ENCODE measurements around the gene ANKRD39.

ANKRD39 gene

DNA sequence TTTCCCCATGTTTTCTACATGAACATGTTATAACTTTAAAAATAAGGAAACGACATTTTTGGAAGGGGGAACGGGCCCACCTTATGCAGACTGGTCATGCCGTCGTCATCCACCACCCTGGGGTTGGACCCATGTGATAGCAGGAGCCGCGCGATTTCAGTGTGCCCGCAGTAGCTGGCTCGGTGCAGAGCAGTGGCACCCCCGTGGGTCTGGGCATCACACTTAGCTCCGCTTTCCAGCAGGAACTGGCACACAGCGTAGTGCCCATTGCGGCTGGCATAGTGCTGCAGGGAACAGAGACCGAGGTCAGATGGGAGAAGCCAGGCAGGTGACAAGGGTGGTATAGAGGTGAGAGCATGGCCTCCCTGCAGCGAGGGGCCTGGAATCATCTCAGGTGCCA is 4.5 kb downstream of the ANKRD39 start:
- no peak for DNase-seq (ENCODE audit: low read depth)

DNA sequence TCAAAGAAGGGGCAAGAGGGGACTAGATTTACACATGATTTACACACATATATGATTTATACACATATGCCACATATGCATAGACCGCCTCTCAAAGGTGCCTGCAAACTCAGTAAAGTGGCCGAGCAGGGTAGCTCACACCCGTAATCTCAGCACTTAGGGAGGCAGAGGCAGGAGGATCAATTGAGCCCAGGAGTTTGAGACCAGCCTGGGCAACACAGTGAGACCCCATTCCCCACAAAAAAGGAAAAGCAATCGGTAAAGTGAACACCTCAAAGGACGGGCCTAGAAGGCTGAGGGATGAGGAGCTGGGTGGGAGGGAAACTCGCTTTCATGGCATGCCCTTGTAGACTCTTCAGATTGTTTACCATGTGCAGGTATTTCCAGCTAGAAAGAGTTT is 5.1 kb downstream of the ANKRD39 start:
- DNase-seq (ENCODE audit: low read depth) = no peak

- DNase-seq (ENCODE audit: low read depth) = no peak
Observed at GRCh38 chr2:96848264-96848663, 9.6 kb downstream of the ANKRD39 start.

- DNase-seq (ENCODE audit: low read depth) = no peak
Observed at GRCh38 chr2:96847586-96847985, 10.2 kb downstream of the ANKRD39 start.

- DNase-seq (ENCODE audit: low read depth) = no peak
Observed at GRCh38 chr2:96846825-96847224, 11.0 kb downstream of the ANKRD39 start.

GRCh38 chr2:96844405-96844808 is 13.4 kb downstream of the ANKRD39 start:
- no peak for DNase-seq (ENCODE audit: low read depth)

DNA sequence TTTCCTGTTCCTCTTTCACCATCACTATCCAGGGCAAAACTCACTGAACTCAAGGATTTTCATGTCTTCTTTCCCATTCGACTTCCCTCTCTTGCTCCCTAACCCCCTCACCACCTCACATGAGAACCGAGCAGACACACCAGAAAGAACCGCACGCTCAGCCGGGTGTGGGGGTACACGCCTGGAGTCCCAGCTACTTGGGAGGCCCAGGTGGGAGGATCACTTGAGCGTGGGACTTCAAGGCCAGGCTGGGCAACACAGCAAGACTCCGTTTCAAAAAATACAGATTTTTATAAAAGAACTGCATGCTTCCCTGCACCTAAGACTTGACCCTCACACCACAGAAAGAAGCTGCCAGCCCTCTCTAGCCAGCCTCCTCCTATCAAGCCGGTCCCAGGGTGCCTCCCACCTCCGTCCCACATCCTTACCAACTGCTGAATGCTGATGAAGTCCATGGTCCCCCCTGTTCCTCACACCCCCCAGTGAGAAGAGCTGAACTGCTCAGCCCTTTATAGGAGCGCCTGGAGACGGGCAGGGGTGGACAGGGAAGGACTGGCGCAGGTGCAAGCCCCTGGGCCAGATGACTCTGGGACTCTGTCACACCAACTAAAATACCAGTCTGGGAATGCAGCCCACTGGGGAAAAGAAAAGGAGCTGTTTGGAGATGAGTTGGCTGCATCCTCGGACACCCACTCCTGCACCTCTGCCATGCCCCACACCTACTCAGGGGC is 14.1 kb downstream of the ANKRD39 start, which contains the start of gene ANKRD23:
Gene ANKRD23, minus strand, starts transcription at position 484 of the 731 bp plus-strand sequence. Its CDS starts 29 bp downstream, at position 455.
- DNase-seq (ENCODE audit: low read depth) = no peak

DNA sequence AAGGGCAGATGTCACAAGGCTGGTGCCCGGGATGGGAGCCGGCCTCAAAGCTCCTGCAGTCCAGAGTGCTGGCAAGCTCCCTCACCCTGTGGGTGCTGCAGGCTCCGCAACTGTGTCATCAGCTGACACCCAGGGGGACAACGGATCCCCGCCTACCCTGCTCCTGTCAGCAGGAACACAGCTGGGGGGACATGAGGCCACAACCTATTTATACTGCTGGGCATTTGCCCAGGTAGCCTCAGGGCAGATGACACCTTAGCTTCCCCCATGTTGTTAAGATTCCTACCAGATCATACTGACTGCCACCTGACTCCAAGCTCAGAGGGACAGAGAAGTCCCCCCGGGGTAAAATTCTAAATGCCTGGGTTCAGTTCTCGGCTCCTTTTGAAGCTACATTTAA is 15.2 kb downstream of the ANKRD39 start:
- no peak for DNase-seq (ENCODE audit: low read depth)

DNA sequence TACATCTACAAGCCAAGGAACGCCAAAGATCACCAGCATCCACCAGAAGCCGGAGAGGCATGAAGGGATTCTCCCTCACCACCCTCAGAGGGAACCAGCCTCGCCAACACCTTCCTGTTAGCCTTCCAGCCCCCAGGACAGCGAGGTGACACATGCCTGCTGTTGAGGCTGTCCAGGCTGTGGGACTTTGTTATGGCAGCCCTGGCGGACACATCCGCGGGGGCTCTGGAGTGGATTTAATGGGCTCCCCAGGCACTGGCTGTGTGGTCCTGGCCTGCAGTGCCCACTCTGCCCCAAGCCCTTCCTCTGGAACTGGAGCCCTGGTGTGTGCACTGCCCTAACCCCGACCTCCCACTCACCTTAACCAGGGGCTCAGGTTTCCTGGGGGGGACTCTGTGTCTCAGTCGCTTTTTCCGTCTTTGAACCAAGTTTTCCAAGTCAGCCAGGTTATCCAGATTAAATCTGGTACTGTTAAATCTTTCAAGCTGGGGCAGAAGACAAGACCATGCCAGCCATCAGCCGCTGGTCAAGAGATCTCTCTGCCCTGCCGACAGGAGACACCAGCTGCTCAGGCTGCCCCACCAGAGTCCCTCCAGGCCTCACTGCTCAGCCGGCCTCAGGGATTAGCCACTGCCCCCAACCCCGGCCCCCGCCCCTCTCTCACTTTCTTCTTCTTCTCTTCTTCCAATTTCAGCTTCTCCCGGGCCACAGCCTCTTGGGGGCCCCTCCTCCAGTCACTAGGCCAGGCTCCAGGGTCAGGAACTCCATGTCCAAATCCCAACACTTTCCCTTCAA is 15.9 kb downstream of the ANKRD39 start:
- no peak for DNase-seq (ENCODE audit: low read depth)

DNA sequence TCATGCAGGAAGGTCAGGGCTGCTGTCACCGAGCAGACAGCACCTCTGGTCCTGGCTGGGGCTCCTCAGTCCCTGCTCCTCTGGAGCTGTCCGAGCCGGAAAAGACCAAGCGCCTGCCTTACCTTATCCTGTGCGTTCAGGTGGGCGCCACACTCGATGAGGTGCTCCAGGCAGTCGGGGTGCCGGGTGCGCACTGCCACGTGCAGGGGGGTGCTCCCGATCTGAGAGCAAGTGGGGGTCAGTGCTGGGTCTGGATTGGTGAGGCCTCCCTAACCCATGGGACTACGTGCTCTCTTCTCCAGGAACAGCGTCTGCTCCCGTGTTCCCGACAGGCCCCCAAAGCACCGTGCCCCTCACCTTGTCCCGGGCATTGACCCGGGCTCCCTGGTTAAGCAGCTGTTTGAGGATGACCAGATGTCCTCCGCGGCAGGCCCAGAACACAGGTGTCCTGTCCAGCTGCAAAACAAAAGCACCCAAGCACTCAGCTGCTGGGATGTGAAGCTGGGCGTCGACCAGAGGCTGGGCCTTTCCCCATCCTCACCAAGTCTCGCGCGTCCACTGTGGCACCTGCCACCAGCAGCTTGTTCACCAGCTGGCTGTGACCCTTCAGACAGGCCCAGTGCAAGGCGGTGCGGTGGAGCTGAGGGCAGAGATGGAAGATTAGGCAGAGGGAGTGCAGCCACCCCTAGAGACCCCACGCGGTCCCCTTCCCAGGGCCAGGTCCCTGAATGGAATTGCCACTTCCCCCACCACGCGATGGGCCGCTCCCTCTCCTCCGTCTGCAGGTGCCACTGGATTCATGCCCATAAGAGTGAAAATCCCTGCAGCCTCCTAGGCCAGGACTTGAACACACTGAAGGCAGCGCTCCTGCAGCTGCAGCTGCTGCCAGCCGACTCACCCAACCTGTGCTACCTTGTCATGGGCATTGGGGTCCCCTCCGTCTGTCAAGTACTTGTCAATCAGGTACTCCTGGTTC is 17.7 kb downstream of the ANKRD39 start:
- DNase-seq (ENCODE audit: low read depth) = no peak

DNA sequence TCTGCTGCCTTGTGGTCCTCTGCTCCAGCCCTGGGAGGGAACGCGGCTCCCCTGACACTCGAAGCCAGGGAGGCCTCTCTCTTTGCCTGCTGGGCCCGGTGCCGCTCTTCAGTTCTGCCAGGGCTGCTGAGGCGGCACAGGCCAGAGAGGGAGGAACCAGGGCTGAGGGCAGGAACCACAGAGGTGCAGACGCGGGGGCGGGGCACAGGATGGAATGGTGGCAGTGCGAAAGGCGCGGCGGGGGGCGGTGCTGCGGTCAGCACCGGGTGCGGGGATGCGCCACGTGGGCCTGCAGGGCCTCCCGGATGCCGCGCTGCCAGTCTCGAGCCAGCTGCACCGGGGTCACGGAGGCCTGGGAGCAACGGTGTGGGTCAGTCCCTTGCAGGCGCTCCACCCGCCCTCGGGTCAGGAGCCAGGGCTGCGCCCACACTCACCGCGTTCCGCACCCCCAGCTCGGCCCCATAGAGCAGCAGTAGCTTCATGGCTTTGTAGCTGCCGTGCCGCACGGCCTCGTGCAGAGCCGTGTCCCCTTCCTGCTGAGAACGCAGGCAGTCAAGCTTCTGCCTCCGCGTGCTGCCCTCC is 18.4 kb downstream of the ANKRD39 start:
- peak; percentile 57 for DNase-seq (ENCODE audit: low read depth)

DNA sequence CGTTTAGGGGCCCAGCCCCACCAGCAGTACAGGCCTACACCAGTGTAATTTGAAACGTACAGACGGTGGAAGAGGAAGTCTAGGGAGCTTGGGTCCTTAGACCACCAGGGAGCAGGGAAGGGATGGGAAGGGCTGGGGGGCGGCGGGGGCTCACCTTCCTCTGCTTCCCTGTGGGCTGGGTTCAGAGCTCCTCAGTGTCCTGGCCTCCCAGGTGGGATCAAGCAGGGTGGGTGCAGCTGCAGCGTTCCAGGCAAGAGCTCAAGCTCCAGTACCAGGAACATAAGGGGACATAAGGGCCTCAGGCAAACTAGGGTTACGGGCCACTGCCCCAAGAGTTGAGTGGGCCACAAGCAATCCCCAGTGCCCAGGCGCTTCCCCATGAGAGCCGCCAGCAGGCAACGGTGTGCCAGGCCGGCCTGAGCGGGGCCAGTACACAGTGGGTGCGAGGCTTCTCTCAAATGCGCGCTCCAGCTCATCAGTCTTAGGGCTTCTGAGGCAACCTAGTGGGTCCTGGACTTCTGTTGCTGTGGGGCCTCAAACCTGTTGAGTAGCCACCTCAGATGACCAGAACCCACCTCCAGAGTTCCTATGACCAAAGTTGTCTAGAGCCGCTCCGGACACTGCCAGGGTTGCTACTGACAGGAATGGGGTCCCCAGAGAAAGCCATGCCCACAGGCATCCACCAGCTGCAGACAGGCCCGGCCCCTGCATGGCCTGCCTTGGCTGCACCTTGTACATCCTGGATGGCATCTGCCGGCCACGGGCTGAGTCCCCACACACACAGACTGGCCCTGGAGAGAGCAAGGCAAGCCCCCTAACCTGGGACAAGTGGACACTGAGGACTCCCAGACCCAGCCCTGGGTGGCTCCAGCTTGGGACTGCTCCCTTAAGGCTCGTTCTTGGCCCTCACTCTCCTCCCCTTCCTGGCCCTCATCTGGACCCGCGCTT is 19.2 kb downstream of the ANKRD39 start:
- no peak for DNase-seq (ENCODE audit: low read depth)

GRCh38 chr2:96837575-96837974 is 20.2 kb downstream of the ANKRD39 start:
- DNase-seq (ENCODE audit: low read depth) = no peak

- no peak for DNase-seq (ENCODE audit: low read depth)
Observed at GRCh38 chr2:96835830-96836229, 22.0 kb downstream of the ANKRD39 start.

GRCh38 chr2:96832754-96833507 is 24.9 kb downstream of the ANKRD39 start:
- DNase-seq (ENCODE audit: low read depth) = no peak

- no peak for DNase-seq (ENCODE audit: low read depth)
Observed at GRCh38 chr2:96832408-96832753, 25.4 kb downstream of the ANKRD39 start.

DNA sequence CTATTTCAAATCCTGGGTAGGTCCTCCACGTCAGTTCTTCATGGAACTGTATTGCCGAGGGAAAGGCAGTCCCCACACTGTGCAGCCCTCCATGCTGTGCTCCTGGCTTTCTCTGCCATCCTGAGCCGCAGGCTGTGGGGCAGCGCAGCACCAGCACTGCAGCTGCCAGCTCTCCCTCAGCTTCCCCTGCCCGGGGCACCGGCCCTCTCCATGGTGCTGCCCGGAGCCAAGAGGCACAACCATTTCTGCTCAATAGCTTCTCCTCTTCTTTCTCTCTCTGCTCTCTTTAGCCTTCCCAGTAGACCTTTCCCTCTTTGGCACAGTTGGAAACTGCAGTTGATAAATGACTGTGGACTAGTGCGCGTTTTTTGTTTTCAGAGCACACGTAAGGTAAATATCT is 26.1 kb downstream of the ANKRD39 start:
- DNase-seq (ENCODE audit: low read depth) = no peak

GRCh38 chr2:96830044-96830562 is 27.7 kb downstream of the ANKRD39 start:
- no peak for DNase-seq (ENCODE audit: low read depth)

- DNase-seq (ENCODE audit: low read depth) = no peak
Observed at GRCh38 chr2:96828874-96829273, 28.9 kb downstream of the ANKRD39 start.

- DNase-seq (ENCODE audit: low read depth) = no peak
Observed at GRCh38 chr2:96828436-96828835, 29.4 kb downstream of the ANKRD39 start.

All from stimulated activated CD8-positive, alpha-beta memory T cell treated with anti-CD3 and anti-CD28 coated beads, Interleukin-15, amount 100 ng/mL, for 24 hours (primary cell).